GM03348 (cell line): ENCODE data around the gene LRRC74B.
"Not testable (repeated sequence)": the region's sequence is repeated elsewhere in the genome, so short reads cannot be mapped to it uniquely, and the experiment has no call there.

Experiments
- DNase-seq: peaks from one replicate; pipeline ENCODE4 v3.0.0; 2012; ENCODE audit warnings: low spot score

Gene LRRC74B

DNA sequence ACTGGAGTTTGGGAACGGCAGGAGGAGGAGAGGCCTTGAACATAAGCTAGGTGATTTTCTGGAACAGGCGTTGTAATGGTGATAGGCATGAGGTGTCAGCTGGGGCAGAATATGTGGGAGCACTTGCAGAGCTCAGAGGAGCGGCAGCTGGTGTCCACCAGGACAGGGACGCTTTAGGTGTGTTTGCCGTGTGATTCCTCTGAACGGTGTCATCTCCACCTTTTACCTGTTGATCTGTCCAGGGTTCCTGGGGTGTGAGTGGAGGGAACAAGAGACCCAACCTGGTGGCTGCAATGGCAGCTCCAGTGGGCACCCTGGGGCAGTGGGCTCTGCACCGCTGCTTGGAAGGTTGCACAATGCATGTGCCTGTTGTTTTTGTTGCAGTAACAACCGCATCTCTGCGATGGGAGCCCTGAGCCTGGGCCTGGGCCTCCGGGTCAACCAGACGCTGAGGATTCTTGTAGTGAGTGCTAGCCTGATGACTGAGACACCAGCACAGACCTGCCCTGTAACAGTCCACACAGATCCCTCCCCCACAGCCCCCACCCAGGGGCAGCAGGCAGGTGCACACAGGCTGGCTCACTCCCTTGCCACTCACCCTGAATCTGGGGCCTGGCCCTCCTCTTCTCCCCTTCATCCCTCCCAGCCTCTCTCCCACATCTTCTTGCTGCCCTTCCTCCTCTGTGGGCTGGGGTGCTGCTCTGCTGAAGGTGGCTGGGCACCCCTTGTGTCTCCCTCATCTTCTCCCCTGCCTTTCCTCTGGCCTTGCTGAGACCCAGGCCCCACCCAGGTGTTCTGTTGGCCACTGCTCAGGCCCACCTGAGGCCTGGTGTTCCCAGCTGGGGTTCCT lies 9.2 kb downstream of the LRRC74B start:
- DNase-seq, result no peak

DNA sequence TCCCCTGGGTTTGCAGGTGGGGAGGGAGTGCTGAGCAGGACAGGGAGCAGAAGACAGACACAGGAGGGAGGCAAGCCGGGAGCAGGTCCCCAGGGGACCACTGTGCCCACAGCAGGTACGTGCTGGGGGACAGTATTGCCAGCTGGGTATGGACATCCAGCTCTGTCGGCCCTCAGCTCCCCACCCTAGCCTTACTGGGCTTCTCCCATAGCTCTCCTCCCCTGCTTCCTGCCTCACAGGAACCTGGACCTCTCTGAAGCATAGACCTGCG lies 9.8 kb downstream of the LRRC74B start:
- DNase-seq, result no peak

DNA sequence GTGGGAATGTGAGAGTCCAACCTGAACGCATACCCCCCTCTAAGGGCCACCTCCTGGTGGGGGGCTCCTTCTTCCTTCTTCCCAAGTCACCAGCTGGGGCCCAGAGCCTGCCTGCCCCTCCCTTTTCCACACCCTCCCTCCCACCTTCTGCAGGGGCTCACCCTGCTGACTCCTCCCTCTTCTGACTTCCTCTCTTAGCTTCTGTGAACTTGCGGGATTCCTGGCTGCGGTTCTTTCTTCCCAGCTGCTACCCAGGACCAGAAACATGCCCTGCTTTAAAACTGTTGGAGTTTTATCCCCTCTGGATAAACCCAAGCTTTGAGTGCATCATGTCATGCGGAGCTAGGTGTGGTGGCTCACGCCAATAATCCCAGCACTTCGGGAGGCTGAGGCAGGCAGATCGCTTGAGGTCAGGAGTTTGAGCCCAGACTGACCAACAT lies 10.2 kb downstream of the LRRC74B start:
- no peak for DNase-seq

DNA sequence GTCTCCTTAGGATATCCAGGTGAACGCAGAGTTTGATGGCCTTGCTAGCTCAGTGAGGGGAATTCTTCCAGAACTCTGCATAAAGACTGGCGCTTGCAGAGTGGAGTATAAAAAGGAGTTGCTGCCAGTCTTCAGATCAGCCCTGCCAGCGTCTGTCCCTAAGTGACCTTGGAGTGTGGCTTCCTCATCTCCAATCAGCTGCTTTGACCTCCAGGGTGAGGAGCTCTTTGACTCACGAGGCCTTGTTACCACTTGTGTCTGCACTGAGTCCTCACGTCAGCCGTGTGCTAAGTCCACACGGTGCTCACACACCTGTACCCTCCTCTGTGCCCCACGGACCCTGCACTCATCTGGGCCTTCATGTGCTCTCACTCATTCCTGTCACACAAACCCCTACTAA lies 14.6 kb downstream of the LRRC74B start:
- not testable (repeated sequence) for DNase-seq

DNA sequence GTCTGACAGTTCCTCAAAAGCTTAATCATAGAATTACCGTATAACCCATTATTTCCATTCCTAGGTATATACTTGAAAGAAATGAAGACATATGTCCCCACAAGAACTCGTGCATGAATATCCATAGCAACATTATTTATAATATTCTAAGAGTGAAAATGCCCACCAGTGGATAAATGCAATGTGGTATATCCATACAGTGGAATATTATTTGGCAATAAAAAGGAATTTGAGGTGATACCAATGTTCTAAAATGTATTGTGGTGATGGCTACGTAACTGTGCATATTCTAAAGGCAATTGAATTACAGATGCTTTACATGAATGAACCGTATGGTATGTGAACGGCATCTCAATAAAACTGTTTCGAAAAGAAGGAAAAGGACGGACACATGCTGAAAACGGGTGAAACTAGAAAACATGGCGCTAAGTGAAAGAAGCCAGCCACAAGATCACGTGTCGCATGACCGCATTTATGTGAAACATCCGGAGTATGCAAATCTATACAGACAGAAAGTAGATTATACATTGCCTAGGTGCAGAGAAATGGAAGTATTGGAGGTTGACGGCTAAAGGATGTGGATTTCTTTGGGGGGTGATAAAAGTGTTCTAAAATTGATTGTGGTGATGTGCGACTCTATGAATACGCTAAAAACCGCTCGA lies 16.0 kb downstream of the LRRC74B start:
- not testable (repeated sequence) for DNase-seq

DNA sequence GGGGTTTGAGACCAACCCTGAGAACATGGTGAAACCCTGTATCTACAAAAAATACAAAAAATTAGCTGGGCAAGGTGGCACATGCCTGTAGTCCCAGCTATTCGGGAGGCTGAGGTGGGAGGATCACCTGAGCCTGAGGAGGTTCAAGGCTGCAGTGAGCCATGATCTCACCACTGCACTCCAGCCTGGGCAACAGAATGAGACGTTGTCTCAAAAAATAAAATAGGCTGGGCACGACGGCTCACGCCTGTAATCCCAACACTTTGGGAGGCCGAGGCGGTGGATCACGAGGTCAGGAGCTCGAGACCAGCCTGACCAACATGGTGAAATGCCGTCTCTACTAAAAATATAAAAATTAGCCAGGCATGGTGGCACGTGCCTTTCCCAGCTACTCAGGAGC lies 18.7 kb downstream of the LRRC74B start:
- DNase-seq, result not testable (repeated sequence)

DNA sequence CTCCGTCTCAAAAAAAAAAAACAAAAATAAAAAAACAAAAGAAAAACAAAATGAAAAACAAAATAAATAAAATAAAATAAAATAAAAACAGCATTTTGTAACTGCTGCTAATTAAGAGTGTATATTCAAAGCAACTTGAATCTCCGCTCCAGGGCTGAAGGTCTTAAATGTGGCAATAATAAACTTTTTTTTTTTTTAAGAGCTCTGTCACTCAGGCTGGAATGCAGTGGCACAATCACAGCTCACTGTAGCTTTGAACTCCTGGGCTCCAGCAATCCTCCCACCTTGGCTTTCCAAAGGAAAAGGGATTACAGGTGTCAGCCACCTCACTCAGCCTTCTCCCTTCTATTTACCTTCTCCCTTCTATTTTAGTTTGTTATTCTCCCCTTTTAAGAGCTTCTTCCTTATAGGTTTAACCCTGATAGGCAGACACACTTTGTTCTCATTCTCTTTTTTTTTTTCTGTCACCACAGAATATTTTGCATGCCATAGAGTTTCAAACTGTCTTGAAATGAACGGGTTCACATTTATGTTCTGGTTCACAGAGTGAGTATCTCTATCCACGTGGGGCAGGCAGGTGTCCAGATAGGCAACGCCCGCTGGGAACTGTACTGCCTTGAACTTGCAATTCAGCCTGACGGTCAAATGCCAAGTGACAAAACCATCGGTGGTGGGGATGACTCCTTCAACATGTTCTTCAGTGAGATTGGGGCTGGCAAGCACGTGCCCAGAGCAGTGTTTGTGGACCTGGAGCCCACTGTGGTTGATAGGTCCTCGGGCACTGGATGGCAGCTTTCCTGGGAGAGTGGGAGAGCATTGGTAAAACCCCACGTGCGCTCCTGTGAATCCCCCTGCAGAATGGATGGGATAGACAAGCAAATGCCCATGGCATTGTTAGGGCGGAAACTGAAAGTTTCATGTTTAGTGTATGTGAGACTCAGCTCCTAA lies 19.4 kb downstream of the LRRC74B start:
- DNase-seq, result no peak

DNA sequence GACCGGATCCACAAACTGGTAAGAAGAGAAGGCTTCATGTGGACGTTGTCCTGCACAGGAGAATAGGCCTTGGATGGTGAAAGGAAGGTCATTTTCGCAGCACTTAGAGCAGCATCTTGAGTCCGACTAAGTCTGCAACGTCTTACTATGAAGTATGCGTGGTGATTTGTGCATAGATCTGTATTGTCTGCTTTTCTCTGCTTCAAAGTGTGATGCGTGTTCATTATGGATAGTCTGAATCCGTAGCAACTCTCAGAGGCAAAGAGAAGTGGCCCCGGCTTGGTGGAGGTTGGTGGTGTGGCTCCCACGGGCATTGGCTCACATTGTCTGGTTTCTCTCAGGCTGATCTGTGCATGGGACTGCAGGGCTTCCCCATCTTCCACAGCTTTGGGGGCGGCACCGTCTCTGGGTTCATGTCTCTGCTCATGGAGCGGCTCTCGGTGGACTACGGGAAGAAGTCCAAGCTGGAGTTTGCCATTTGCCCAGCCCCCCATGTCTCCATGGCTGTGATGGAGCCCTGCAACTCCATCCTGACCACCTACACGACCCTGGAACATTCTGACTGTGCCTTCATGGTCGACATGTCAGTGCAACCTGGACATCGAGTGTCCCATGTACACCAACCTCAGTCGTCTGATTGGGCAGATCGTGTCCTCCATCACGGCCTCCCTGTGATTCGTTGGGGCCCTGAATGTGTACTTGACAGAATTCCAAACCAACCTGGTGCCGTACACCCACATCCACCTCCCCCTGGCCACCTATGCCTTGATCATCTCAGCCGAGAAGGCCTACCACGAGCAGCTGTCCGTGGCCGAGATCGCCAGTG lies 21.5 kb downstream of the LRRC74B start:
- DNase-seq, result no peak

DNA sequence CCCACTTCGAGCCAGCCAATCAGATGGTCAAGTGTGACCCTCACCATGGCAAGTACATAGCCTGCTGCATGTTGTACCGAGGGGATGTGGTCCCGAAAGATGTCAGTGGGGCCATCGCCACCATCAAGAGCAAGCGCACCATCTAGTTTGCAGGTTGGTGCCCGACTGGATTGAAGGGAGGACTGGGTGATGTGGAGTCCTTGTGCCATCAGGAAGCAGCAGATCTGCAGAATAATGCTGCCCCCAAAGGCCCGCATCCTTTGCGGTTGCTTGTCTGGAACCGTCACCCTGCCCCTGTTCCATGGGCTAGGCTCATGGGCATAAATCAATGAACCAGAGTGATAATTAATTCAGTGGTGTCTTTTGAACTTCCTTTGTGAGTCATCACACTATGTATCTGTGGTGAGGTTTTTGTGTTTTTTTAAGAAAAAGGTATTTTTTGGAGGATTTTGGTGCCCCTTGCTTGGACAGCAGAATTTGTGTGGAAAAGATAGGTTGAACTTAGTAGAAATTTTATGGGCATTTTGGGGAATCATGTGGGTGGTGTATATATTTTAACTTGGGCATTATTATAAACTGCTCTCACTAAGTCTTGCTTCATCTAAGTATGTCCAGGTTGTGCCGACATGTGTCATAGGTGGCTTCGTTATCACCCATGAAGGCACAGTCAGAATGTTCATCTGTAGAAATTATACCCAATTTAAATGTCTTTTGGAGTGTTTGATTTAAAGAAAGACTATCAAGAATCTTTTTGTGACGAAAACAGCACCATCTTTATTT lies 22.3 kb downstream of the LRRC74B start:
- DNase-seq, result no peak

DNA sequence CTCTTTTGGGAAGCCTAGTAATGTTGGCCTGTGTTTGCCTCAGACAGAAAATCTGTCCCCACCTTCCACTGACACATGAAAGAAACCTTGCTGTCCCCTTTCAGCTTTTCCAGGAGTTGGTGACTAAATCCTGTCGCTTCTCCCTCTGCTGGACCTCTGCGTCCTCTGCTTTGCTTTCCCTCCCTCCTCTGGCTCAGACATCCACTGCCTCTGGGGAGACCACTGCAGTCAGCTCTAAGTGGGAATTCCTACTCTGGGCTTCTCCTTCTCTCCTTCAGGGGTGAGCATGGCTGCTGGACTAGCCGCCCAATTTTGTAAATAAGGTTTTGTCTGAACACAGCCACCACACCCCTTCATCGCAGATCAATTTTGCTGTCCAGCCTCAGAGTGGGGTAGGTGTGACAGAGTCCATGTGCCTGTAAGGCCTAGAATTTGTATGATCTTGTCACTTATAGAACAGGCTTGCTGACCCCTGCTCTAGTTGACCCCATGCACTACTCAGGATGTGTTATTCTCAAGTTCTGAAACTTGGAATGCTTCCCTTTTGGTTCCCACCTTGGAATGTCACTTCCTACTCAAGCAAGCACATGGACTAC lies 23.0 kb downstream of the LRRC74B start:
- no peak for DNase-seq

DNA sequence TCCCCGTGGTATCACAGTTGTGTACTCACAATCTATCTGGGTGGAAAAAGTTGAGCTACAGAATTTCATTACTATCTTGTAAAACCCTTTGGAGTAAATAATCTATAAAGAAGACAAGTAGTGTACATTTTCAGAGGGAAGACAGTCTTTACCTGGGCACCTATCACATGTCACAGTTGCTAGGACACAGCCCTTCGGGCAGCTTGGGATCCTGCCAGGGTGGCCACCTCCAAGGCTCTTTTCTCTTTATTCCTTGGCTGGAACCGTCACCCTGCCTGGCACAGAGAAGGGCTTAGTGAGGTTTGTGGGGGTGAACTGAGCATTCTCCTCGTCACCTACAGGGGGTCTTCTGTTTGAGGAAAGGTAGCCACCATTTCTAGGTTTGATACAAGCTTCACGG lies 23.6 kb downstream of the LRRC74B start:
- no peak for DNase-seq

DNA sequence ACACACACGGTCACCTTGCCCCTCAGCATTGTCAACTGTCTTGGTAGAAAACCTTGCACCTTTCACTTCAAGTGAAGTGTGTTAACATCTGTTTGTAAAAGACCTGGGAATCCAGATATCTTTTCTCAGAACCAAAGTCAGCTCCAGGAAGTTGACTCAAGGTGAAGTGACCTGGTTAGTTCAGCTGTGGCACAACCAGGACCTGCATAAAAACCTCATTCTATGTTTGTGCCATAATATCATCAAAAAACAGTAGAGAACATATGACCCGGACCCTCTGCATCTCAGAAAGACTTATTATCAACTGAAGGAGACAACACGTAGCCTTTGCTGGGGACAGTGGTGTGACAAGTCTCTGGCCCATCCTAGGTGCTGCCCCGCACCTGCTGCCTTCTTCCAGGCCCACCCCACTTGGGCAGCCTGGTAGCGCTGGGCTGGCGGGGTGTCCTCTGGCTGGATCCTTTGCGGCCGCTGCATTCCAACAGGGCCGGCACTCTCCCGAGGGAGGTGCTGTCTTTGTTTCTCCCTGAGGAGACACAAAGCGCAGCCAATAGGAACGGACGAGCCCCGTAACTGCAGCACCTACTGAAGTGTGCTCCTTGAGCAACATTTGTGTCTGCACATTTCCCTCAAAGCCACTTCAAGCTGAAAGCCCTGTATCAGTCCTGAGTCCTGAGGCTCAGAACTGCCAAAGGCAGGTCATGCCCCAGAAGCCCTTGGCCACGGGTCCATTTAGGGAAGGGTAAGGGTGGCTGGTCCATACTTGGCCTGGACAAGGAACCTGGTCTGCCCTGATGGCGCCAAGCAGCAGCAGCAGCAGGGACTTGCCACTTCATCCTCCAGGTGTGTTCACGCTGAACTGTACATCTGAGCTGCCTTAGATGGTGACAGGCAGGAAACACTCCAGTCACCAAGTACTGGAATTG lies 25.2 kb downstream of the LRRC74B start:
- DNase-seq, result no peak

DNA sequence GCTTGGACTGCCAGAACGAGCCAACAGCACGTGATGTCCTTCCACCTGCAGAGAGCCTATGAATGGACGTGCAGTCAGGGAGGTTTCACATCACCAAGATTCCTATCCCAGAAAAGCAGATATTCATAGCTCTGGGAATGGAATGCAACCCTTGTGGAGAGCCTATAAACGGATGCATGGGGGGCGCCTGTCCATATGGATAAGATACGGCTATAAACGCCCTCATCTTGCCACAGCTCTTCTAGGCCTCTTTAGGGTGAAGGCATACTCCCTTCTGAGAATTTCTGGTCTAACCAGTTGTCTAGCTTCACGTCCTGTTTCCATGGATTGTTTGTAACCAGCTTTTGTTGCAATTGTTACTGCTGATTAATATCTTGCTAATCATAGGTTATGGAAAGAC lies 26.1 kb downstream of the LRRC74B start:
- DNase-seq, result not testable (repeated sequence)

DNA sequence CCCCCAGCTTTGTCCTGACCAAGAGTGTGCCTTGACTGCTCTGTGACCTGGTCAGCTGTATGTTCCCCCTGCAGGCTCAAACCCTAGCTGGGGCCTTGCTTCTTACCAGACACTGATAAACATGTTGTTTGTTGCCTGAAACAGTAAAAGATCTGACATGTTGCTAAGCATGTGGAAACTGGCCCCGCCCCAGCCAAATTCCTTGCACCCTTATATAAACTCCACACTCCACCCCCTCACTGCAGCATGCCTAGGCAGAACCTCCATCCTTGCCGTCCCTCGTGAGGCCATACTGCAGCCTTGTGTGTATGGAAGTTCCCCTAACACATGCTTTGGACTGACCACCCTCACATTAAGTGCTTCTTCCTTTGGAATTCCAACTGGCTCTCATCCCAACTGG lies 27.3 kb downstream of the LRRC74B start:
- no peak for DNase-seq

DNA sequence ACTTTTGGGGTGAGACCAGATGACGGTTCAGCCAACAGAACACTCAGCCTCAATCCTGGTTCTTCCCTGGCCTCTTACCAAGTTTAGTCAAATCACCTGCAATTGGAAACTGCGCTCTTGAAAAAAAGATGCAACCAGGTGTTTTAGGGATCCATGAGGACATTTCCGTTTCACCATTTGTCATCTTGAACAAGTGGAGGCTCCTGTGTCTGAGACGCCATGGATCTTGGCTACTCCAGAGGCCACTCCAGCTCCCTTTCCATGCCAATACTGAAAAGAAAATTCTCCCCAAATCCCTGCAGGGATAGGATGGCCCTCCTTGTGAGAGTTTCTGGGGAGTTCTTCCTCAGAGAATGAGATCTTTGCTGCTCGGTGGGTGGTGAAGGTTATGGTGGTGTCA lies 27.7 kb downstream of the LRRC74B start:
- no peak for DNase-seq

DNA sequence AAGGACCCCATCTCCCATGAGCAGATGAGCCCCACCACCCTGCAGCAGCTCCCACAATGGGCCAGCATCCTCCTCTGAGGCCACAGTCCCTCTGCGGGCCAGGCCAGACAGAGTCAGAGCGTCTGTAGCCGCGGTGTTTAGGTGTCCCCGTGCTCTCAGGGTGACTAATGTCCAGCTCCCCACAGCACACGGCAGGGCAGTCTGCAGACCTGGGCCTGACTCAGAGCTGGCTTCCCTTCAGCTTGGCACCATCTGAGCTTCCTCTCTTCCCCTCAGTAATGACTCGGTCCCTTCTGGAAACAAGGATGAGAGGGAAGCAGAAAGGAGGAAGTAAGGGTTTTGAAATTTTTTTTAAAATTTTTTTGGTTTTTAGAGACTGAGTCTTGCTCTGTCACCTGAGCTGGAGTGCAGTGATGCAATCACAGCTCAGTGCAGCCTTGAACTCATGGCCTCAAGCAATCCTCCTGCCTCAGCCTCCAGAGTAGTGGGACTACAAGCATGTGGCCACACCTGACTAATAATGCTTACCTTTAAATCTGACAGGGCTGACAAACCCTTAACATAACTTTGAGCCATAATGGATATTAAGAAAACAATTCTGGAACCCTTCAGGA lies 28.5 kb downstream of the LRRC74B start:
- peak; percentile 88 for DNase-seq

DNA sequence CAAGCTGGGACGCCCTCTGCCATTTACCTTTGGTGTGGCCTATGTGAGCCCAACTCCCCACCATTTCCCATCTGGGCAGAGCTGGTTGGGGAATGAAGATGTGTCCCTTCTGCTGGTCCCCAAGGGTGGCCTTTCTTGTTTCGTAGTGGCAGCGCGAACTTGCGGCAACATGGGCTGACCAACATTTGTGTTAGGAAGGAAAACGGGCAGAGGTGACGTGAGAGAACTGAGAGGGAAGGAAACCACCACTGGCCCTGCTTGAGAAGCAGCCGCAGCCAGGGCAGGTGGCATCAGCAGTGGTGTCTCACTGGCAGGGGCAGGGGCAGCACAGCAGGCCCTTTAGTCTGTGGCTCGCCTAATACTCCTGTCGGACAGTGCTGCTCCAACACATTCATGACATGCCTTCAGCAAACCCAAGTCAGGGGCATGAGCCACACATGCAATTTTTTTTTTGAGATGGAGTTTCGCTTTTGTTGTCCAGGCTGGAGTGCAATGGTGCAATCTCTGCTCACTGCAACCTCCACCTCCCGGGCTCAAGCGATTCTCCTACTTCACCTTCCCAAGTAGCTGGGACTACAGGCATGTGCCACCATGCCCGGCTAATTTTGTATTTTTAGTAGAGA lies 29.9 kb downstream of the LRRC74B start:
- DNase-seq, result no peak

DNA sequence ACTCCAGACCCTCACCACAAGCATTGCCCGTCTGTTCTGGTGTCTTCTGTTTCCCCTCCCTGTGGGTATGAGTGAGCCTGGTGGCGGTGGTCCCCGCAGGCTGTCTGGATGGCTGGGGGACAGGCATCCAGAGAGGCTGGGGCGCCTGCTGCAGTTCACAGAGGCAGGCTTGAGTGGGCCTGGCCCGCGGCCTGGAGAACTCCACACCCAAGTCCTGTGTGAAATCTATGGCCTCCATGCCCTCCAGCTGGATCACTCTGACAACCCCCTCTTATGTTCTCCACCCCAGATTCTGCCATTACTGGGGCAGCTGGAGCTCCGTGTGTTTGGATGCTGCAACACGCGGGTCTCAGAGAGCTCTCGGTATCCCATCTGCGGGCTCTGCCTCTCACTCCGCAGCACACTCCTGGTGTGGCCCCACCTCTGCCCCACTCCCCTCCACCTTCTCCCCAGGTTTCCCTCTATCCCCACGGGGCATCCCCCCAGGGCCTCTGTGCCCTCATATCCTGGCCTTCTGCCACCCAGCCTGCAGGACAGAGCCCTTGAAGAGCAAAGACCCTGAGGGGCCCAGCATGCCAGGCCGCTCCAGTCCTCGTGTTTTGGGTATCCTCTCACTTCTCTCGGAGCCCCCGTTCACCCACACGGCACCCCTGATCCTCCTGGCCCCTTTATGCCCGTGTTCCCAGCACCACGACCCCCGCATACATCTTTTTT lies 31.3 kb downstream of the LRRC74B start:
- no peak for DNase-seq
